Activated CD8-positive, alpha-beta T cell treated with anti-CD3 and anti-CD28 coated beads for 36 hours (primary cell): ENCODE results near the gene SCCPDH. TPM values are rescaled to one million over a fixed set of nuclear protein-coding genes. Genes with fewer than 3 reads are reported as not detected.

Experiments used
- ATAC-seq: fragments of 200-7000 bp; cut with Tn5 transposase; one replicate; pipeline ENCODE4 v1.10.0; 2021; ENCODE audit warnings: mild to moderate bottlenecking, moderate library complexity
- CTCF ChIA-PET: fragments of 350-600 bp; sonication (Branson Sonifier 250); formaldehyde crosslinking; loops from one replicate; lab custom pipeline; 2021; ENCODE audit warnings: antibody characterized with exemption; lab: Charles Lee
- POLR2A ChIA-PET: fragments of 350-600 bp; sonication (Branson Sonifier 250); formaldehyde crosslinking; loops from one replicate; lab custom pipeline; 2021; ENCODE audit warnings: antibody characterized with exemption; lab: Charles Lee
- DNase-seq: peaks from one replicate; pipeline ENCODE4 v3.0.0-alpha.2; 2020
- H3K27ac Mint-ChIP-seq: one replicate; pipeline ENCODE4 v1.8.0; 2021; ENCODE audit warnings: mild to moderate bottlenecking, mixed read lengths
- H3K27me3 Mint-ChIP-seq: one replicate; pipeline ENCODE4 v1.8.0; 2021; ENCODE audit warnings: mixed read lengths
- H3K36me3 Mint-ChIP-seq: one replicate; pipeline ENCODE4 v1.8.0; 2021; ENCODE audit warnings: low read depth, mixed read lengths
- H3K4me1 Mint-ChIP-seq: one replicate; pipeline ENCODE4 v1.8.0; 2021; ENCODE audit warnings: low read depth, mixed read lengths
- H3K4me3 Mint-ChIP-seq: one replicate; pipeline ENCODE4 v1.8.0; 2021; ENCODE audit warnings: mild to moderate bottlenecking, moderate library complexity, mixed read lengths
- H3K9me3 Mint-ChIP-seq: one replicate; pipeline ENCODE4 v1.8.0; 2021; ENCODE audit warnings: mixed read lengths
- intact Hi-C: fragments of 100-400 bp; cut with micrococcal nuclease; formaldehyde crosslinking; loops from one replicate; pipeline ENCODE4 v1.10.0; 2022
- total RNA-seq, 2 experiments: library from RNA; stranded (reverse); gene quantifications; one replicate each; pipeline ENCODE4 v1.2.3, GENCODE V29; 2021
- TF ChIP-seq, protein P1 (sequence below): fragments of 200-600 bp; IDR thresholded peaks from one replicate; pipeline ENCODE4 v1.8.0; 2022; ENCODE audit warnings: antibody characterized with exemption, mild to moderate bottlenecking

SCCPDH gene
- total RNA-seq, 2 experiments from 2014 or later: 39.4 to 41.7 TPM

DNA sequence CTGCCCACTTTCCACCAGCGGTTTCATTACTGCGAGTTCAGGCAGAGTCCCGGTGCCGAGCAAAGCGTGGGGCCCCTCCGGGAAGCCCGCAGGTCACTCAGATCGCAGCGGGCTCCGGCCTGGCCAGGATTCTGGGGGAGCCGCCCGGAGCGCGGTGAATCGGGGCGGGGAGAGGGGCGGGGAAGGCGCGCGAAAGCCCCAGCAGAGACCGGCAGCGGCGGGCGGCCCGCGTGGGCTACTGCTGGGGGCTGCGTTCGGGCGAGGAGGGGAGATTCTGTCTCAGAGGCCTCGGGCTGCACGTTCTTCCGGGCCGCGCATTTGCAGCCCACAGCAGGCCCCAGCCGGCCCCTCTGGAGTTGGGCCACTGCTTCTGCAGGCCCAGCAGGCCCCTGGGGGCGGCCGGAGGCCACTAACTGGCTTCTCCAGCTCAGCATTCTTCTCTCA, 64.7 kb downstream of the SCCPDH start:
- ATAC-seq (peak; percentile 47), DNase-seq (peak; percentile 13)
- ChIA-PET CTCF (interaction anchor here (0.6 kb wide), 1 partner anchor 129 kb away, joined by 3 read pairs; no protein-coding TSS in a partner anchor), POLR2A (no interaction called here)
- peak overlapping the region; percentile 36 for H3K4me3 Mint-ChIP-seq
- TF ChIP-seq, protein P1, sequence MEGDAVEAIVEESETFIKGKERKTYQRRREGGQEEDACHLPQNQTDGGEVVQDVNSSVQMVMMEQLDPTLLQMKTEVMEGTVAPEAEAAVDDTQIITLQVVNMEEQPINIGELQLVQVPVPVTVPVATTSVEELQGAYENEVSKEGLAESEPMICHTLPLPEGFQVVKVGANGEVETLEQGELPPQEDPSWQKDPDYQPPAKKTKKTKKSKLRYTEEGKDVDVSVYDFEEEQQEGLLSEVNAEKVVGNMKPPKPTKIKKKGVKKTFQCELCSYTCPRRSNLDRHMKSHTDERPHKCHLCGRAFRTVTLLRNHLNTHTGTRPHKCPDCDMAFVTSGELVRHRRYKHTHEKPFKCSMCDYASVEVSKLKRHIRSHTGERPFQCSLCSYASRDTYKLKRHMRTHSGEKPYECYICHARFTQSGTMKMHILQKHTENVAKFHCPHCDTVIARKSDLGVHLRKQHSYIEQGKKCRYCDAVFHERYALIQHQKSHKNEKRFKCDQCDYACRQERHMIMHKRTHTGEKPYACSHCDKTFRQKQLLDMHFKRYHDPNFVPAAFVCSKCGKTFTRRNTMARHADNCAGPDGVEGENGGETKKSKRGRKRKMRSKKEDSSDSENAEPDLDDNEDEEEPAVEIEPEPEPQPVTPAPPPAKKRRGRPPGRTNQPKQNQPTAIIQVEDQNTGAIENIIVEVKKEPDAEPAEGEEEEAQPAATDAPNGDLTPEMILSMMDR: no peak
- peaks cover 13% of the 10 kb centered on the region for H3K27me3 Mint-ChIP-seq
- no peaks in the 10 kb centered on the region for H3K9me3 Mint-ChIP-seq
- H3K27ac Mint-ChIP-seq: no peak overlapping the region
- intact Hi-C loops: no loop called here
- H3K4me1 Mint-ChIP-seq: peaks cover 11% of the 10 kb centered on the region
- H3K36me3 Mint-ChIP-seq: no peaks in the 10 kb centered on the region

DNA sequence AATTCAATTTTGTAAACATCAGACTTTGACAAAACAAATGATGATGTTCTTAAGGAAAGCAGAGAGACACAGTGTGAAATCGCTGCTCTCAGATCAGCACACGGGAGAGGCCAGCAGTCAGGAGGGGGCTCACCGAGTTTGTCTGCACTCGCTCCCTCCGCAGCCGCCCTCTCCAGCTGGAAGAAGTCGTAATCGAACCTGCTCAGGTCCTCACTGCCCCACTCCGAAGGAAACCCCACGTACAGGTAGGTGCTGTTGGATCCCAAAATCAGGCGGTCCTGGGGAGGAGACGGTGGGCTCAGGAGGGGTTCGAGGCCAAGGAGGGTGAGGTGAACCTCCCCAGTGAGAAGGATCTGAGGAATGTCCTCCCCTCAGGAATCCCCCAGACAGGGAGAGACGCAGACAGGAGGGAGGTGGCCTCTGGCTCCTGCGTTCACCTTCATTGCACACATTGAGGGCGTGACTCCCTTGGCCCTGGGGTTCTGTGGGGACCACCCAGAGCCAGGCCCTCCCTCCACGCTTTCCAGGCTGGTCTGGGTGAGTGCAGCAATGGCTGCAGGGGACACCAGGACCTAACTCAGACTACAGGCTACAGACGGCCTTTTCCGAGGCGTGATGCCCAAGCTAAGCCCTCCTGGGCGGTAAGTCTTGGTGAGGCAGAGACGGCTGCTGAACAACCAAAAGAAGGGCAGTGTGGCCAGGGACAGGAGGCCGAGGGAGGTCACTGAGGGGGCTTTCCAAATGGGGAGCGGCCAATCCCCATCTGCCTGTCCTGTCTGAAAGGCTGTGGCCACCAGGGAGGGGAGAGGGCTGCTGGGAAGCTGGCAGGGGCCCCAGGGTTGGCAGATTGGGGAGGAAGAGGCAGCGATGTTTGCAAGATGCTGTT, 65.5 kb downstream of the SCCPDH start:
- H3K4me3 Mint-ChIP-seq: peak overlapping the region; percentile 36
- H3K36me3 Mint-ChIP-seq: no peaks in the 10 kb centered on the region
- POLR2A ChIA-PET: no interaction called here
- DNase-seq (no peak), ATAC-seq (no peak)
- CTCF ChIA-PET: no interaction called here
- TF ChIP-seq, protein P1: no peak
- H3K27me3 Mint-ChIP-seq: peaks cover 13% of the 10 kb centered on the region
- H3K9me3 Mint-ChIP-seq: no peaks in the 10 kb centered on the region
- H3K4me1 Mint-ChIP-seq: peaks cover 9% of the 10 kb centered on the region
- intact Hi-C loops: no loop called here
- no peak overlapping the region for H3K27ac Mint-ChIP-seq

DNA sequence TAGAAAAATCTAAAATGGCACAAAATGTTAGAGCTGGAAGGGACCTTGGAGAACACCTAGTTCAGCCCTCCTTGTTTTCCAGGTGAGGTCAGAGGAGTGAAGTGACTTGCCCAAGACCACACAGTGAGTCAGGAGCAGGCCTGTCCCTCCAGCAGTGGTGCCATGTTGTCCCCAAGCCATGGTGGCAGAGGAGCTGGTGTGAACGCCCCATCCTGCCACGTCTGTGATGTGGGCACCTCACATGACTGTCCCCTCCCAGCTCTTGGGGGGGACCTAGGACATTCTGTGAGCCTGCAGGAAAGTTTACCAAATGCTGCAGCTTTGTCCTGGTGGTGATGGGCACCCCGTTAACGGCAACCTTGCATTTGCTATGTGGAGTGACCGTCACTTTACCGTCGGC, 66.2 kb downstream of the SCCPDH start:
- DNase-seq: no peak
- Mint-ChIP-seq H3K4me1 (peaks cover 4% of the 10 kb centered on the region), H3K27ac (no peak overlapping the region), H3K27me3 (peaks cover 13% of the 10 kb centered on the region), H3K9me3 (no peaks in the 10 kb centered on the region), H3K4me3 (no peak overlapping the region), H3K36me3 (no peaks in the 10 kb centered on the region)
- ChIA-PET CTCF (no interaction called here), POLR2A (no interaction called here)
- intact Hi-C loops: no loop called here
- TF ChIP-seq, protein P1: no peak
- ATAC-seq: no peak

DNA sequence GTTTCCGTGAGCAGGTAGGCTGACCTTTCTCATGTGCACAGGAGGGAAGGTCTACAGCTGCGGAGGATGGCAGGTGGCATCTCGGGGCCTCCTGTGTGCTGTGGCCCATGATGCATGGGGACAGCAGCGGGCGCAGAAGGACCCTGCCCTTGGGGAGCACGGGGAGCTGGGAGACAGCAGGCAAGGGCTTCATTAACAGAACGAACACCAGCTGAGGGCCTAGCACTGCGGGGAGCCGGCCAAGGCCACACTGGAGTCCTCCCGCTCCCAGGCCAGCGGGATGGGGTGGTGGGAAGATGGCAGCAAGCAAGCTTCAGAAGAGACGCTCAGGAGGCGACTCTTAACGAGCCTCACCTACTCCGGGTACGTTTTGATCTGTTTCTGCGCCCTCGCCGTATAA, 66.6 kb downstream of the SCCPDH start:
- no peak overlapping the region for H3K27ac Mint-ChIP-seq
- H3K27me3 Mint-ChIP-seq: peaks cover 13% of the 10 kb centered on the region
- H3K4me1 Mint-ChIP-seq: peaks cover 3% of the 10 kb centered on the region
- H3K9me3 Mint-ChIP-seq: no peaks in the 10 kb centered on the region
- intact Hi-C loops: no loop called here
- ChIA-PET POLR2A (no interaction called here), CTCF (no interaction called here)
- H3K4me3 Mint-ChIP-seq: no peak overlapping the region
- no peaks in the 10 kb centered on the region for H3K36me3 Mint-ChIP-seq
- DNase-seq (no peak), ATAC-seq (no peak)
- TF ChIP-seq, protein P1: no peak

DNA sequence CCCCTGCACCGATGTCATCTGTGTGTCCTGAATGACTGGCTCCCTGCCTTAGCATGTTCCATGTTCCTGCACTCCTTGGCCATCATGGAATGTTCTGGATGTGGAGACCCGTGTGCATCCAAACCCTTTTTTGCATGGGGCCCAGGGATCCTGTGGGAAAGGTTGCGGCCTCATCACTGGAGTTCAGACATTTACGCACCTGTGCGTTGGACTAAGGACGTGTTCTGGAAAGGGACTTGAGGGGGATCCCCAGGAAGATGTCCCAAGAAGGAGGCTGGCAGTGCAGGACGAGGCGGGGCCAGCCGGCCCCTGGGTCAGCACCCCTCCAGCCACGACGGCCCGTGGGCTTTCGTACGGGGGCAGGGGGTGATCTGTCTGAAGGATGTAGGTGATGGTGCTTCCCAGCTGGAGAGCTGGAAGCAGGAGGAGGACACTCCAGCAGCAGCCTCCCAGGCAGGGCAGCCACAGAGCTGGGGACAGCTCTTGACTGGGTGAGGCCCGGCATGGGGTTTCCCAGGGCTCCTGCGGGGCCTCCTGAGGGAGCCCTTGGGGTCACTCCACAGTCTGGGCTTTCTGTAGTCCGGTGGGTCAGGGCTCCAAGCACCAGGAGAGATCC, 67.2 kb downstream of the SCCPDH start:
- Mint-ChIP-seq H3K27ac (no peak overlapping the region), H3K9me3 (no peaks in the 10 kb centered on the region), H3K4me3 (no peak overlapping the region), H3K36me3 (no peaks in the 10 kb centered on the region), H3K4me1 (peaks cover 3% of the 10 kb centered on the region), H3K27me3 (peaks cover 13% of the 10 kb centered on the region)
- TF ChIP-seq, protein P1: no peak
- DNase-seq: no peak
- ChIA-PET CTCF (no interaction called here), POLR2A (no interaction called here)
- intact Hi-C loops: no loop called here
- no peak for ATAC-seq
